Keratinocyte (primary cell): ENCODE data around the gene NINJ2.
A peak's percentile ranks its signal among the peaks of the same experiment; 100 is the strongest.

Experiments used
- CTCF ChIP-seq, 3 experiments: IDR thresholded peaks in 1 of 3; conservative IDR thresholded peaks in 1 of 3; optimal IDR thresholded peaks in 1 of 3; 2 replicates in 2 of 3; 3 replicates in 1 of 3; pipeline versions ENCODE3 to v1.5.1; 2011; ENCODE audit warnings: low read length in 3 of 3, mild to moderate bottlenecking in 3 of 3, moderate library complexity in 2 of 3, control low read depth in 1 of 3, inconsistent platforms in 1 of 3; ENCODE audit not compliant: insufficient read depth in 2 of 3; ENCODE audit errors: extremely low read depth in 1 of 3
- EZH2 ChIP-seq: IDR thresholded peaks from one replicate; pipeline ENCODE4 v1.6.1; 2012; ENCODE audit warnings: inconsistent platforms, mild to moderate bottlenecking, low read length, moderate library complexity

- TF ChIP-seq CTCF (optimal IDR thresholded peaks at IDR 0.05 in 1 of 3, IDR thresholded peaks at IDR 0.05 in 1 of 3, conservative IDR thresholded peaks at IDR 0.05 in 1 of 3; ENCODE audit: extremely low read depth in 1 of 3, insufficient read depth in 2 of 3, low read length in 3 of 3), result no peak
- peak; percentile 6 for TF ChIP-seq EZH2
These were observed at the start of gene NINJ2 for GRCh38 chr12:663293-663871.
